Transverse colon (tissue), 4 donors: ENCODE measurements around the gene PLB1. TPM values are rescaled to one million over a fixed set of nuclear protein-coding genes. Genes with fewer than 3 reads are reported as not detected.

Experiments
- DNase-seq: peaks from one replicate; pipeline ENCODE4 v3.0.0-alpha.2; 2019
- H3K27ac ChIP-seq, 4 donors: fragments of 200-600 bp; sonication (generic); 2 replicates each; pipeline ENCODE4 v1.5.1; 2016 to 2018; ENCODE audit warnings: inconsistent platforms in 4 of 4
- H3K27me3 ChIP-seq: fragments of 200-600 bp; sonication (generic); 2 replicates; pipeline ENCODE4 v1.5.1; 2017; ENCODE audit warnings: inconsistent platforms
- H3K36me3 ChIP-seq, 4 donors: fragments of 200-600 bp; sonication (generic); 2 replicates each; pipeline ENCODE4 v1.5.1; 2017 to 2019; ENCODE audit warnings: inconsistent platforms in 4 of 4
- H3K4me1 ChIP-seq, 4 donors: fragments of 200-600 bp; sonication (generic); 2 replicates each; pipeline ENCODE4 v1.5.1; 2017 to 2020; ENCODE audit warnings: inconsistent platforms in 4 of 4
- H3K4me3 ChIP-seq, 4 donors: fragments of 200-600 bp; sonication (generic); 1 replicate in 1 of 4; 2 replicates in 3 of 4; pipeline versions ENCODE4 v1.5.1 to v1.6.1; 2017 to 2019; ENCODE audit warnings: inconsistent platforms in 4 of 4
- H3K9me3 ChIP-seq, 2 donors: fragments of 200-600 bp; sonication (generic); 2 replicates each; pipeline ENCODE4 v1.5.1; 2017 to 2019; ENCODE audit warnings: inconsistent platforms in 2 of 2
- CTCF ChIP-seq, 5 experiments: fragments of 200-600 bp in 3 of 5; fragments of 450-650 bp in 2 of 5; sonication (generic) in 3 of 5; IDR thresholded peaks; 1 replicate in 2 of 5; 2 replicates in 3 of 5; pipeline ENCODE4 v1.5.1; 2016 to 2017; ENCODE audit warnings: antibody characterized with exemption in 5 of 5, inconsistent platforms in 3 of 5, mild to moderate bottlenecking in 2 of 5, moderate library complexity in 1 of 5
- EP300 ChIP-seq: sonication (generic); formaldehyde crosslinking; IDR thresholded peaks from one replicate; pipeline ENCODE4 v1.6.1; 2017; ENCODE audit warnings: antibody characterized with exemption, low read depth
- POLR2A ChIP-seq: fragments of 450-650 bp; IDR thresholded peaks from one replicate; pipeline ENCODE4 v1.6.1; 2016; ENCODE audit warnings: antibody characterized with exemption, mild to moderate bottlenecking, moderate library complexity
- POLR2AphosphoS5 ChIP-seq, 3 donors: sonication (generic); formaldehyde crosslinking; IDR thresholded peaks; one replicate each; pipeline ENCODE4 v1.6.1; 2016; ENCODE audit warnings: antibody characterized with exemption in 3 of 3
- WGBS, 2 donors: methylation state at CpG; one replicate each; pipeline ENCODE4 v1.1.5; 2018; ENCODE audit warnings: low coverage in 1 of 2; 5-methylcytosine and 5-hydroxymethylcytosine counted together
- in situ Hi-C, 4 donors: fragments of 200-750 bp; cut with MboI; loops; one replicate each; pipeline versions ENCODE4 v1.15.0 to v1.15.1; 2017; ENCODE audit warnings: low sequenced_read_pairs in 3 of 4, low pct_ligation_motif_present in 1 of 4, low pct_unique_long_range_greater_than_20kb in 1 of 4
- intact Hi-C: fragments of 100-400 bp; cut with DNase I; formaldehyde crosslinking; loops from one replicate; pipeline ENCODE4 v1.15.1; 2023; ENCODE audit warnings: low total_unique reads
- total RNA-seq, 4 donors: library from RNA; depleted of rRNA; stranded (reverse); fragments of >200 nt; gene quantifications; one replicate each; pipeline ENCODE4 v1.1.0, GENCODE V29; 2016

The PLB1 gene
- total RNA-seq, 4 donors from 2014 or later: 0.20 to 4.2 (median 1.8) TPM

- Histone ChIP-seq H3K27me3 (no peaks in the 10 kb centered on the region), H3K27ac (peak overlapping the region in 2 of 4 donors; percentile 48 to 55), H3K36me3 (no peaks in the 10 kb centered on the region), H3K4me3 (no peak overlapping the region), H3K9me3 (no peaks in the 10 kb centered on the region), H3K4me1 (peaks cover 0 to 5% (median under 1%) of the 10 kb centered on the region in 4 donors)
- intact Hi-C loops: no loop called here
- in situ Hi-C loops: no loop called here
- no peak for TF ChIP-seq CTCF (IDR thresholded peaks at IDR 0.05)
- no peak for TF ChIP-seq POLR2A
- TF ChIP-seq EP300: no peak
- TF ChIP-seq POLR2AphosphoS5 (IDR thresholded peaks at IDR 0.05): no peak
- WGBS, 2 donors: 66 to 67% methylated on average over 1 to 3 of the region's 3 CpGs
- no peak for DNase-seq
These were observed 178.3 kb downstream of the PLB1 start for GRCh38 chr2:28674062-28674712.

- WGBS, 2 donors: 71% methylated on average over 1 of the region's 1 CpG; no CpG with 5 or more reads in 1 of the 2 donors
- intact Hi-C loops (no loop called here), in situ Hi-C loops (no loop called here)
- Histone ChIP-seq H3K4me1 (peaks cover 0 to 5% (median 0%) of the 10 kb centered on the region in 4 donors), H3K4me3 (no peak overlapping the region), H3K27me3 (no peaks in the 10 kb centered on the region), H3K36me3 (no peaks in the 10 kb centered on the region), H3K9me3 (no peaks in the 10 kb centered on the region), H3K27ac (peak overlapping the region in 2 of 4 donors; percentile 48 to 55)
- no peak for TF ChIP-seq POLR2A
- TF ChIP-seq EP300: no peak
- TF ChIP-seq POLR2AphosphoS5 (IDR thresholded peaks at IDR 0.05): no peak
- no peak for TF ChIP-seq CTCF (IDR thresholded peaks at IDR 0.05)
- no peak for DNase-seq
These were observed 178.8 kb downstream of the PLB1 start for GRCh38 chr2:28674713-28675068.

GRCh38 chr2:28676152-28676835 lies 180.4 kb downstream of the PLB1 start:
- Histone ChIP-seq H3K4me3 (no peak overlapping the region), H3K4me1 (peaks cover 0 to 10% (median 3%) of the 10 kb centered on the region in 4 donors), H3K27me3 (no peaks in the 10 kb centered on the region), H3K9me3 (no peaks in the 10 kb centered on the region), H3K27ac (no peak overlapping the region), H3K36me3 (no peaks in the 10 kb centered on the region)
- intact Hi-C loops: no loop called here
- WGBS, 2 donors: 85 to 100% methylated on average over 1 to 5 of the region's 5 CpGs
- TF ChIP-seq EP300: no peak
- TF ChIP-seq CTCF (IDR thresholded peaks at IDR 0.05): no peak
- TF ChIP-seq POLR2A: no peak
- TF ChIP-seq POLR2AphosphoS5 (IDR thresholded peaks at IDR 0.05): no peak
- in situ Hi-C loops: no loop called here
- DNase-seq: no peak

GRCh38 chr2:28678175-28678855 lies 182.5 kb downstream of the PLB1 start:
- intact Hi-C loops (no loop called here), in situ Hi-C loops (no loop called here)
- Histone ChIP-seq H3K36me3 (no peaks in the 10 kb centered on the region), H3K27ac (no peak overlapping the region), H3K9me3 (no peaks in the 10 kb centered on the region), H3K4me3 (no peak overlapping the region), H3K4me1 (peaks cover 0 to 21% (median 9%) of the 10 kb centered on the region in 4 donors), H3K27me3 (no peaks in the 10 kb centered on the region)
- WGBS, 2 donors: 85 to 89% methylated on average over 4 to 11 of the region's 11 CpGs
- TF ChIP-seq EP300: no peak
- no peak for TF ChIP-seq CTCF (IDR thresholded peaks at IDR 0.05)
- no peak for TF ChIP-seq POLR2AphosphoS5 (IDR thresholded peaks at IDR 0.05)
- no peak for TF ChIP-seq POLR2A
- no peak for DNase-seq
